GM21526 (cell line): ENCODE measurements around the gene CCDC185.
"Not testable (repeated sequence)": the region's sequence is repeated elsewhere in the genome, so short reads cannot be mapped to it uniquely, and the experiment has no call there.

Source experiments
- ATAC-seq: cut with Tn5 transposase; IDR thresholded peaks from one replicate; pipeline ENCODE4 v1.9.1; 2021; ENCODE audit warnings: moderate library complexity; ENCODE audit not compliant: unreplicated experiment, low FRiP score

The CCDC185 gene

GRCh38 chr1:223390618-223391017, 2.6 kb upstream of the CCDC185 start:
- ATAC-seq, result no peak

GRCh38 chr1:223394242-223394641, 1.0 kb downstream of the CCDC185 start:
- no peak for ATAC-seq

DNA sequence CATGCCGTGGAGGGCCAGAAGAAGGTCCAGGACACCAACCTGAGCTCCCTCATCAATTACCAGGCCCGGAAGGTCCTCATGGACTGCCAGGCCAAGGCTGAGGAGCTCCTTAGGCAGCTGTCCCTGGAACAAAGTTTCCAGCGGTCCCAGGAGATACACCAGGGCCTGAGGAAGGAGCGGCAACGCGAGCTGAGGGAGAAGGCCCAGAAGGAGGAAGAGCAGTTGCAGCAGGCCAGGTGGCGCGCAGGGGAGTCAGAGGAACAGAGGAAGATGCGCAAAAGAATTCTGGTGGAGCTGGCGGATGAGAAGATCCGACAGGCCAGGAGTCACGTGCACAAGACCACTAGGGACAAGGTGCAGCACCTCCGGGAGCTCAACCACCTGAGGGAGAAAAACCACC, 1.5 kb downstream of the CCDC185 start:
- ATAC-seq, result no peak

DNA sequence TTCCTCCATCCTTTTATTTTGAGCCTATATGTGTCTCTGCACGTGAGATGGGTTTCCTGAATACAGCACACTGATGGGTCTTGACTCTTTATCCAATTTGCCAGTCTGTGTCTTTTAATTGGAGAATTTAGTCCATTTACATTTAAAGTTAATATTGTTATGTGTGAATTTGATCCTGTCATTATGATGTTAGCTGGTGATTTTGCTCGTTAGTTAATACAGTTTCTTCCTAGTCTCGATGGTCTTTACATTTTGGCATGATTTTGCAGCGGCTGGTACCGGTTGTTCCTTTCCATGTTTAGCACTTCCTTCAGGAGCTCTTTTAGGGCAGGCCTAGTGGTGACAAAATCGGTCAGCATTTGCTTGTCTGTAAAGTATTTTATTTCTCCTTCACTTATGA, 6.2 kb downstream of the CCDC185 start:
- ATAC-seq, result not testable (repeated sequence)

GRCh38 chr1:223401873-223402789, 8.9 kb downstream of the CCDC185 start:
- no peak for ATAC-seq

GRCh38 chr1:223402790-223403142, 9.6 kb downstream of the CCDC185 start:
- ATAC-seq, result no peak

GRCh38 chr1:223403184-223403815, 10.1 kb downstream of the CCDC185 start:
- no peak for ATAC-seq

DNA sequence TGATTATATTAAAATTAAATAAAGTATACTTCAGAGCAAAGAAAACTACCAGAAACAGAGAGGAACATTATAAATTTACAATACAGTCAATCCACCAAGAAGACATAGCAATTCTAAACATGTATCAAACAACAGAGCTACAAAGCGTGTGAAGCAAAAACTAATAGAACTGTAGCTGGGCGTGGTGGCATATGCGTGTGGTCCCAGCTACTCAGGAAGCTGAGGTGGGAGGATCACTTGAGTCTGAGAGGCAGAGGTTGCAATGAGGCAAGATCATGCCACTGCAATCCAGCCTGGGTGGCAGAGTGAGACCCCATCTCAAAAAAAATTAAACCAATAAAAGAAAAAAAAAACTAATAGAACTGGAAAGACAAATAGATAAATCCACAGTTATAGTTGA, 12.3 kb downstream of the CCDC185 start:
- ATAC-seq, result no peak

DNA sequence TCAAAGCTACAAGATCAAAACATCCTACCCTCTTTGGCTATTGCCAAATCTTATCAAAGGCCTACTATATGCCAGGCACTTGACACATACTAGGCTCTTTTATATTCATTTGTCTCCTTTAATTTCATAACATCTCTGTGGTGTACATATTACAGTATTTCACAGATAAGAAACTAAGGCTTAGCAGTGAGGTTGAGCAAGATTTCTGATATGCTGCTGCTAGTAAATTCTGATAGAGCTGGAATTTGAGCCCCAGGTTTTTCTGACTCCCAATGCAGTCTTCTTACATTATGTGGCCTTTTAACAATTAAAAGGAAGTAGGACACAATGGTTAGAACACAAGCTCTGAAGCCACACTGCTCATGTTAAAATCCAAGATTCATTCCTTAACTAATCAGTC, 16.8 kb downstream of the CCDC185 start:
- ATAC-seq, result no peak

DNA sequence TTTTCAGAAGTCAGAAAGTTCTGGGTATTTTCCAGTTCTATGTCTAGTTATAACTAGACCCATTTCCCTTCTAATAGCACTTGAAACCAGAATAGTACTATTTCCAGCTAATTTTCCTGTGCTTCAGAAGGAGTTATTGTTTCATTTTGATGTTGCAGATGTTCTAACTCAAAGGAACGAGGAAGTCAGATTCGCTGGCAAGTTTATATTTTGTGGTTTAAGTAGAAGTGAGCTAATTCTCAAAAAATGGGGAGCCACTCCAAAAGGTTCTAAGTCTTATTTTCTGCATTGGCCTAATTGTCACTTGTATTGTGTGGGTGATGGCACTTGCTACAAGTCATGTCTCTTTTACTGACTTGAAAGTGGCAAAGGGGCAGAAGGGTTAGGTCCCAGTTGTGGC, 18.1 kb downstream of the CCDC185 start:
- ATAC-seq, result no peak

DNA sequence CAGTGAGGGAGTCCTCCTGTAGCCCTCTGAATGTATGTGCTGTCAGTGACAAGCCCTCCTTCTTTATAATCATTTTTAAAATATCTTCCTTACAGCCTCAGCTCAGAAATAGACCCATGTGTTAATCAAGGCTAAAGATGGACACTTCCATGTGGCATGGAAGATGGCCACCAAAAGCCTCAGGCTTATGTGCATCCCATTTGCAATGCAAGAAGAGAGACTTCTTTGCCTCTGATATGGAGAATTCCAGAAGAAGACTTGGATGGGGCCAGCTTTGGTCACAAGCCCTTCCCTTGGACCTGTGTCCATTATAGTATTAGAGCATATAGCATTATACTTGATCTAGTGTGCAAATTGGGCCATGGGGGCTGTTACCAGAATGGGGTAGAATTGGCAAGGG, 18.5 kb downstream of the CCDC185 start:
- no peak for ATAC-seq

DNA sequence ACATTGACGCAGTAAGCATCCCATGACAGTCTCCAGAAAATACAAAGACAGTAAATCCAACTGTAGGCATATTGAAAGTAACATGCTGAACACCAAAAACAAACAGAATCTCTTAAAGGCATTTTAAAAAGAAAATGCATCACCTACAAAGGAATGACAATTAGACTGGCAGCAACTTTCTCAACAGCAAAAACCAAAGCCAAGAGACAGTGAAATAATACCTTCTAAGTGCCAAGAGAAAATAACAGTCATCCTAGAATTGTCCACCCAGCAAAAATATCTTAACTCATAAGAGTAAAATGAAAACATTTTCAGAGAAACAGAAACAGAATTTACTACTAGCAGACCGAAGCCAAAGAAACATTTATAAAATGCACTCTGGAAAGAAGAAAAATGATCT, 20.0 kb downstream of the CCDC185 start:
- no peak for ATAC-seq

- ATAC-seq, result no peak
Measured at GRCh38 chr1:223417444-223417843, 24.2 kb downstream of the CCDC185 start.

GRCh38 chr1:223417903-223418663, 24.9 kb downstream of the CCDC185 start:
- ATAC-seq, result no peak

- ATAC-seq, result no peak
Measured at GRCh38 chr1:223419115-223419514, 25.9 kb downstream of the CCDC185 start.

GRCh38 chr1:223419561-223419960, 26.3 kb downstream of the CCDC185 start:
- ATAC-seq, result no peak

- ATAC-seq, result no peak
Measured at GRCh38 chr1:223421025-223421424, 27.8 kb downstream of the CCDC185 start.

- ATAC-seq, result no peak
Measured at GRCh38 chr1:223421676-223422075, 28.5 kb downstream of the CCDC185 start.

GRCh38 chr1:223422911-223423310, 29.7 kb downstream of the CCDC185 start:
- ATAC-seq, result no peak

DNA sequence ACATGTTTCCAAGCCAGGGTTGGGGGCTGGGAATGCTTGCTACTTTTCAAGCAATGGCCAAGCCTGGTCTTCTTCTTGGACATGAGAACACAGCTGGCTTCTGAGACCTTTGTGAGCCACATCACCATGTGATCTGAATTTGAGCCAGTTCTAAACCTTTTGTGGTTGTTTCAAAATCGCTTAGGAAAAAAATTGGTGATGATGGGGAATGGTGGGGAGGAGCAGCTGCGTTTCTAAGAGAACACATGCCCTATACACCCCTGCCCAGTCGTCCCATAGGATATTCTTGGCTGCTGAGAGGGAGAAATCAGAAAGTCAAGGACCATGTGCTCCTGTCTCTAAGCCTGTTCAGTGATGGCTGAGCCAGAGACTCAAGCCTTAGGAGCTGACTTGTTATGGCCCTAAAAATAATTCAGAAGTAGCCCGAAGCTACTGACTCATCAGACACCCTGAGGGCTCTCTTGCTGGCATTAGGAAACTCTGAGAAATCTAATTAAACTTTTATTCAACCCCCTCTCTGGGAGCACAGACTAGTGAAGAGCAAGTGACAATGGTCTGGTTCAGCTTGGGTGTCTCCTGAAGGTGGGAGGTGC, 30.5 kb downstream of the CCDC185 start:
- ATAC-seq, result no peak

- ATAC-seq, result no peak
Measured at GRCh38 chr1:223425550-223425949, 32.3 kb downstream of the CCDC185 start.
